GM19239 (cell line): ENCODE results near the gene ABT1.
"Not testable (repeated sequence)": the region's sequence is repeated elsewhere in the genome, so short reads cannot be mapped to it uniquely, and the experiment has no call there.

Source experiments
- DNase-seq: peaks from one replicate; pipeline ENCODE4 v3.0.0; 2011; ENCODE audit warnings: low spot score; ENCODE audit not compliant: insufficient read length
- FAIRE-seq: peaks from 2 replicates; lab custom pipeline; 2011; peaks lifted over from hg19 to GRCh38; lab: Jason Lieb, UNC

ABT1 gene

GRCh38 chr6:26596579-26597388 lies at the start of gene ABT1:
ABT1 (plus strand) TSS chr6:26596953; CDS start chr6:26596983, 30 bp downstream.
- DNase-seq (peak; percentile 74), FAIRE-seq (peak; percentile 99)

GRCh38 chr6:26547363-26547762 lies 49.4 kb upstream of the ABT1 start:
- DNase-seq, FAIRE-seq: not testable (repeated sequence)

- FAIRE-seq (peak; percentile 75), DNase-seq (no peak)
These were observed 46.3 kb upstream of the ABT1 start for GRCh38 chr6:26550250-26550993.

GRCh38 chr6:26552205-26552604 lies 44.5 kb upstream of the ABT1 start:
- FAIRE-seq (no peak), DNase-seq (no peak)

GRCh38 chr6:26552640-26553188 lies 44.0 kb upstream of the ABT1 start:
- no peak for DNase-seq
- FAIRE-seq = no peak

DNA sequence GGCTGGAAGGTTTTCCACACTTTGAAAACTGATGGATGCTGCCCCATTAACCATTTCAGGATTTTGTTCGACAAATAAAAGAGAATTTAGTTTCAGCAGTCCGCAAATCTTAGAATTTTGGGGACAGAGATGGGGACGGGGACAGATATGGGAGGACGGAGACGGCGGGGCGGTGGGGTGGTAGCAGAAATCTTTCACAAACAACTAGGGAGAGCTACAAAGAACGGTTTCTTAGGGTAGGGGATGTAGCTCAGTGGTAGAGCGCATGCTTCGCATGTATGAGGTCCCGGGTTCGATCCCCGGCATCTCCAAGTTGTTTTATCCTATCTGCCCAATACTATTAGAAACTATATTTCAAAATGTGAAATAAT lies 43.5 kb upstream of the ABT1 start:
- DNase-seq (no peak), FAIRE-seq (peak; percentile 89)

DNA sequence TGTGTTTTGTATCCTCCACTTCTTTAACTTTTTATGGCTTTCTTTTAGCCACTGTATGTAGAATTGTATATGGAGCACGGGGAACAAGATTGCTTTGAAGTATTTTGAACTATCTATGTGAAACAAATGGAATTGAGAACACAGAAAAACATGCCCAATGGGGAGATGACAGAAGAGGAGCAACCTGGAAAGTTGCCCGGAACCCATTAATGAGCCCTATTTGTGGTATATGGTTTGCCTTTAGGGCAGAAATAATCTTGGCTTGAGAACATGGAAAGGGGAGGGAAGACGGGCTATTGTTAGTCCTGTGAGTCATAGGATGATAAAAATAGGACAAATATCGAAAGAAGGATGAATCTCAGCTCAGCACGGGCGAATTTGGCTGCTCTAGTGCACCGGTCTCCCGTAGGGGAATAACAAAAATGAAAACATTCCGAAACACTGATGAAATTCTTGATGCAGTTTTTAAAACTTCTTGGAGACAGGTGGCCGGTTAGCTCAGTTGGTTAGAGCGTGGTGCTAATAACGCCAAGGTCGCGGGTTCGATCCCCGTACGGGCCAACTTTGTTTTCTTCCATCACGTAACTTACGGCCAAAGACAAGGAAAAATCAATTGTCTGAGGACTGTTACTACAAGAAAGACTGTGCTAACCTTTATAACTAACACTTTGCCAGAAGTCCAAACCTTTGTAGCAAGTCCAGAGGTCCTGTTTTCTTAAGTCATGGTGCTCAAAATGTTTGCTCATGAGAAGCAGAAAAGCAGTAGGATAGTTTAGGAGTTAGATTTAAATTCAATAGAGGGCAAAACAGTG lies 42.9 kb upstream of the ABT1 start:
- FAIRE-seq (peak; percentile 62), DNase-seq (no peak)

DNA sequence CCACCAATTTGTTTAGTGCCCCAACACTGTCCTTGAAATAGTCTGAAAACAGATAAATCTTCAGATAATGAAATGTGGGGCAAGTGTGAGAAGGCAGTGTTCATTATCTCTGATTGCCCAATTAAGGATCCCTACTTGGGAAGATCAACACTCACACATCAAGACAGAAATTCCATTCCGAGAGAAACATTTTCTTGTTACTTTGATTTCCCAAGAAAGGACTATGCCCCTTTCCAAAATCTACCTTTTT lies 42.4 kb upstream of the ABT1 start:
- DNase-seq (no peak), FAIRE-seq (no peak)

GRCh38 chr6:26554697-26555504 lies 41.9 kb upstream of the ABT1 start:
- peak; percentile 79 for FAIRE-seq

GRCh38 chr6:26555505-26556262 lies 41.1 kb upstream of the ABT1 start:
- FAIRE-seq (no peak), DNase-seq (no peak)

More at GRCh38 chr6:26554697-26555504, 41.9 kb upstream of the ABT1 start:
- DNase-seq = no peak

- DNase-seq (no peak), FAIRE-seq (peak; percentile 78)
These were observed 40.3 kb upstream of the ABT1 start for GRCh38 chr6:26556263-26557070.

- FAIRE-seq = peak; percentile 98
- DNase-seq = no peak
These were observed 35.0 kb upstream of the ABT1 start for GRCh38 chr6:26561533-26562466.

GRCh38 chr6:26563488-26563887 lies 33.3 kb upstream of the ABT1 start:
- DNase-seq (no peak), FAIRE-seq (peak; percentile 75)

DNA sequence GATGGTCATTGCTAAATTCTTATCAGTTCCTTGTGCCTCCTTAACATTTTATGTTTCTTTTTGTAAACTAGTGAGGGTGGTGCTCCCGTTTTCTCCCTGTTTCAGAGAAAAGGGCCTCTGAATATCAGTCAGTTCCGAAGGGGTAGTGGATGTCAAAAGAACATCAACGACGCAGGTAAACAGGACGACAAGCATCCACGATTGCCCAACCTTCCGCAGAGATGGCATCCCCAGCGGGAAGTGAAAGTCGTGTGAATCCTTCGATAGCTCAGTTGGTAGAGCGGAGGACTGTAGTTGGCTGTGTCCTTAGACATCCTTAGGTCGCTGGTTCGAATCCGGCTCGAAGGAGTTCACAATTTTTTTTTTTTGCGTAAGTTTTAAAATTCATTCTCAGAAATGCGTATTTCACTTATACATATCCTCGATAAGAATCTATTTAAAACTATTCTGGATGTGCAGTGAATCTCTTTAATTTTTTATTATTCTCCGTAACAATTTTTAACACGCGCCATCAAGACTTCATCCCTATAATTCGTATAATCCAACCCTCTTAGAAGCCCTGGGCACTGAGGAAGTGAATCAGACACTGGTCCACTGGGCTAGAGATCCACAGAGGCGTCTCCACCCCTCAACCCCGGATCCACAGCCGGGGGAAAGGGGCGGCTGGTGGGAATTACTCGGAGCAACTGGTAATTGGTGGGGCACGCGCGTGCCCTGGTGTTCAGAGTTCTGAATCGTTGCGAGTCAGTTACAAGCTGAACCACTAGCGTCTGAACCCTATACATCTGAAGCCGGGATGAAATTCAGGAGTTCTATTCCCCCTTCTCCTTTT lies 27.9 kb upstream of the ABT1 start:
- DNase-seq (no peak), FAIRE-seq (peak; percentile 92)

GRCh38 chr6:26569433-26569764 lies 27.4 kb upstream of the ABT1 start:
- FAIRE-seq = peak; percentile 11
- no peak for DNase-seq

DNA sequence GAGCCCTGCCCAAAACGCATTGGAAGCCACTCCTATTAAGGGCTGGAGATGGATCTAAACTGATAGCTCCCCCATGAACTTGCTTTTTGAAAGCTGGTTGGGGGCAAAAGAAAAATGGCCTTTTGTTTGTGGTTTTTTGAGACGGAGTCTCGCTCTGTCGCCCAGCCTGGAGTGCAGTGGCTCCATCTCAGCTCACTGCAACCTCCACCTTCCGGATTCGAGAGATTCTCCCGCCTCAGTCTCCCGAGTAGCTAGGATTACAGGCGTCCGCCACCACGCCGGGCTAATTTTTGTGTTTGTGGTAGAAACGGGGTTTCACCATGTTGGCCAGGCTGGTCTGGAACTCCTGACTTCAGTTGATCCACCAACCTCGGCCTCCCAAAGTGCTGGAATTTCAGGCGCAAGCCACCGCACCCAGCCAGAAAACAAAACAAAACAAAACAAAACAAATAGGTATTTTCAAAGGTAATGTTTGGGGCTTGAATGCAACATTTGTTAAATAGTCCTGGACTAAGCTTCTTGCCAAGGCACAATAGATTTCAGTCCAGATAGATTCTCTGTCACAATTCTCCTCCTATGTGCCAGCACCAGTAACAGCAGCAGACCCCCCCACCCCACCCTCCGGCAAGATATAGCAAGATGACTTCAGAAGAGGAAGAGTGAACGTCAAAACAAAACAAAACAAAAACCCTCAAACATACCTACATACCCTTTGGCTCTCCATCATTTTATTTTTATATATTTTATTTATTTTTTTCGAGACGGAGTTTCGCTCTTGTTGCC lies 26.5 kb upstream of the ABT1 start:
- DNase-seq (no peak), FAIRE-seq (no peak)
